Testis (tissue), 3 donors: ENCODE results near the gene PCSK5. TPM values are rescaled to one million over a fixed set of nuclear protein-coding genes. Genes with fewer than 3 reads are reported as not detected.
A peak's percentile ranks its signal among the peaks of the same experiment; 100 is the strongest.

Source experiments
- DNase-seq: peaks from one replicate; pipeline ENCODE4 v3.0.0-alpha.2; 2019
- H3K27ac ChIP-seq, 2 donors: fragments of 200-600 bp; sonication (generic); one replicate each; pipeline ENCODE4 v1.5.1; 2019
- H3K27me3 ChIP-seq: fragments of 200-600 bp; sonication (generic); one replicate; pipeline ENCODE4 v1.5.1; 2019
- H3K36me3 ChIP-seq: fragments of 200-600 bp; sonication (generic); one replicate; pipeline ENCODE4 v1.5.1; 2017; ENCODE audit warnings: low read depth; ENCODE audit errors: missing control alignments
- H3K4me1 ChIP-seq: fragments of 200-600 bp; sonication (generic); one replicate; pipeline ENCODE4 v1.5.1; 2019
- H3K4me3 ChIP-seq, 2 donors: fragments of 200-600 bp; sonication (generic); one replicate each; pipeline ENCODE4 v1.5.1; 2017 to 2019
- H3K9me3 ChIP-seq: fragments of 200-600 bp; sonication (generic); one replicate; pipeline ENCODE4 v1.5.1; 2017
- POLR2A ChIP-seq: fragments of 450-650 bp; IDR thresholded peaks from one replicate; pipeline ENCODE4 v1.6.1; 2017; ENCODE audit warnings: antibody characterized with exemption, mild to moderate bottlenecking, moderate library complexity
- WGBS, 2 donors: methylation state at CpG; one replicate each; pipeline ENCODE4 v1.1.5; 2018; 5-methylcytosine and 5-hydroxymethylcytosine counted together
- intact Hi-C: fragments of 100-400 bp; cut with DNase I; formaldehyde crosslinking; loops from one replicate; pipeline ENCODE4 v1.15.1; 2023; ENCODE audit warnings: low total_unique reads
- polyA plus RNA-seq: library from polyadenylated mRNA; stranded (reverse); fragments of 350-450 nt; fragmentation: Illumina TruSeq; extraction: RNeasy Lipid Tissue Mini Kit (QIAGEN cat#74804); gene quantifications from one replicate; pipeline ENCODE4 v1.2.3, GENCODE V29; 2014; ENCODE audit warnings: low read depth, low replicate concordance; ENCODE audit not compliant: insufficient read depth
- total RNA-seq, 2 donors: library from RNA; depleted of rRNA; stranded (reverse); fragments of >200 nt; gene quantifications; one replicate each; pipeline ENCODE4 v1.2.3, GENCODE V29; 2016
- TF ChIP-seq, protein P1 (sequence below), 3 experiments: fragments of 450-650 bp in 2 of 3; fragments of 200-600 bp in 1 of 3; sonication (generic) in 1 of 3; IDR thresholded peaks; one replicate each; pipeline ENCODE4 v1.5.1; 2016 to 2019; ENCODE audit warnings: antibody characterized with exemption in 3 of 3, mild to moderate bottlenecking in 2 of 3, moderate library complexity in 1 of 3

Gene PCSK5
- total and polyA plus RNA-seq, 3 donors from 2014 or later, result 9.4 to 50.6 (median 27.5) TPM

DNA sequence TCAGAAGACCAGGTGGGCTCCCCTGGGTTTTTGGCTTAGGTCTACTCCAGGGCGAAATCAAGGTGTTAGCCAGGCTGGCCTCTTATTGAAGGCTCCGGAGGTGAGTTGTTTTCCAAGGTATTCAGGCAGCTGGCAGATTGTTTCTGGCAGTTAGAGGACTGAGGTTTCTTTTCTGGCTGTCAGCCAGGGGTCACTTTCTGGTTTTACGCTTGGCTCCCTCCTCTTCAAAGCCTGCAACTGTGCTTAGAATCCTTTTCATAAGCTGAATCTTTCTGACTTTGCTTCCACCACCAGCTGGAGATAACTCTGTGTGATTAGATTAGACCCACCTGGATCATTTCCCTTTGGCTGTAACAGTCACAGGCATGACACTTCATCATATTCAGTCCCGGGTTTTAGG is 479.1 kb downstream of the PCSK5 start:
- no peak for TF ChIP-seq POLR2A
- TF ChIP-seq, protein P1, sequence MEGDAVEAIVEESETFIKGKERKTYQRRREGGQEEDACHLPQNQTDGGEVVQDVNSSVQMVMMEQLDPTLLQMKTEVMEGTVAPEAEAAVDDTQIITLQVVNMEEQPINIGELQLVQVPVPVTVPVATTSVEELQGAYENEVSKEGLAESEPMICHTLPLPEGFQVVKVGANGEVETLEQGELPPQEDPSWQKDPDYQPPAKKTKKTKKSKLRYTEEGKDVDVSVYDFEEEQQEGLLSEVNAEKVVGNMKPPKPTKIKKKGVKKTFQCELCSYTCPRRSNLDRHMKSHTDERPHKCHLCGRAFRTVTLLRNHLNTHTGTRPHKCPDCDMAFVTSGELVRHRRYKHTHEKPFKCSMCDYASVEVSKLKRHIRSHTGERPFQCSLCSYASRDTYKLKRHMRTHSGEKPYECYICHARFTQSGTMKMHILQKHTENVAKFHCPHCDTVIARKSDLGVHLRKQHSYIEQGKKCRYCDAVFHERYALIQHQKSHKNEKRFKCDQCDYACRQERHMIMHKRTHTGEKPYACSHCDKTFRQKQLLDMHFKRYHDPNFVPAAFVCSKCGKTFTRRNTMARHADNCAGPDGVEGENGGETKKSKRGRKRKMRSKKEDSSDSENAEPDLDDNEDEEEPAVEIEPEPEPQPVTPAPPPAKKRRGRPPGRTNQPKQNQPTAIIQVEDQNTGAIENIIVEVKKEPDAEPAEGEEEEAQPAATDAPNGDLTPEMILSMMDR (IDR thresholded peaks at IDR 0.05), result no peak
- Histone ChIP-seq H3K4me3 (no peak overlapping the region), H3K9me3 (no peaks in the 10 kb centered on the region), H3K27me3 (no peaks in the 10 kb centered on the region), H3K4me1 (peaks cover 23% of the 10 kb centered on the region), H3K36me3 (no peaks in the 10 kb centered on the region), H3K27ac (no peak overlapping the region)
- intact Hi-C loops, result no loop called here
- 47 to 59% methylated on average over 4 of the region's 4 CpGs for WGBS, 2 donors
- DNase-seq, result peak; percentile 30

DNA sequence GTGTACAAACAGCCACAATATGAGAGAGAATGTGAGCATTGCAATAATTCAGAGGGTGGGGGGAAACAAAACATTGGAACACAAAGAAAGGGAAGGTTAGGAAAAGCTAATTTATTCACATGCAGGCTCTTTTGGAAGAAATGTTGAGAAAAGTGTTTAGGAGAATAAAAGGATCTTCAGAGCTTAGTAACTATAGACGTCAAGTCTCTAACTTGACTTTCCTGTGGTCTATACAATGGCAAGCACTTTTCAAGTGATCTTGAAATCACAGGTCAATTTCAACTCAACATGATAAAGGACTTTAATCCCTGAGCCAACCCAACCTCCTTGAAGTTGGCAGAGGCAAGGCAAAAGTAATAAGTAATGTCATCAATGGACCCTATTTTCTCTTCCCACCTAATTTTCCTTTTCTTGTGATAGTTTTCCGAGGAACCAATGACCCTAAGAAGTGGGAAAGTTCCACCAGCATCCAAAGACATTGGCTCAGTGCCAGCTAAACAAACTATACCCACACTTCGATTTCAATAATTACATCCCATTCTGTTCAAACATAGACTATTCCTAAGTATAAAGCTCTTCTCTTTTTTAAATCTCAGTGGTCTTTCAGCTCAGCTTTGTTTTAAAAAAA is 480.0 kb downstream of the PCSK5 start:
- no peak for DNase-seq
- H3K27me3 ChIP-seq, result no peaks in the 10 kb centered on the region
- 81 to 88% methylated on average over 3 of the region's 3 CpGs for WGBS, 2 donors
- H3K27ac ChIP-seq, result no peak overlapping the region
- no peaks in the 10 kb centered on the region for H3K36me3 ChIP-seq
- intact Hi-C loops, result no loop called here
- no peak for TF ChIP-seq POLR2A
- TF ChIP-seq, protein P1 (IDR thresholded peaks at IDR 0.05), result no peak
- no peak overlapping the region for H3K4me3 ChIP-seq
- no peaks in the 10 kb centered on the region for H3K9me3 ChIP-seq
- H3K4me1 ChIP-seq, result peaks cover 33% of the 10 kb centered on the region

DNA sequence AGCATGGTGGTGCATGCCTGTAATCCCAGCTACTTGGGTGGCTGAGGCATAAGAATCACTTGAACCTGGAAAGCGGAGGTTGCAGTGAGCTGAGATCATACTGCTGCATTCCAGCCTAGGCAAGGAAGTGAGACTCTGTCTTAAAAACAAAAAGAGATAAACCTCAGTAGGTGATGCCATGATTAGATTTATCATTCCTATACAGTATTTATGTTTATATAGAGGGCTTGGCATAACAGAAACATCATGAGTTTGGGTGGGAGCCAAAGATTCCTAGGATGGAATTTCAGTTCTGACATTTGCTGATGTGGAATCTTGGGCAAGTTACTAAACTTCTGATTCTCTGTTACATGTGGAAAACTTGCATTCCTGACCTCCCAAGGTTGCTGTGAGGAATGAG is 481.4 kb downstream of the PCSK5 start:
- 64 to 79% methylated on average over 1 of the region's 1 CpG for WGBS, 2 donors
- intact Hi-C loops, result no loop called here
- H3K4me1 ChIP-seq, result peaks cover 44% of the 10 kb centered on the region
- no peak for DNase-seq
- H3K36me3 ChIP-seq, result no peaks in the 10 kb centered on the region
- TF ChIP-seq, protein P1 (IDR thresholded peaks at IDR 0.05), result no peak
- H3K9me3 ChIP-seq, result no peaks in the 10 kb centered on the region
- peak overlapping the region; percentile 33 to 73 for H3K27ac ChIP-seq
- no peaks in the 10 kb centered on the region for H3K27me3 ChIP-seq
- no peak overlapping the region for H3K4me3 ChIP-seq

DNA sequence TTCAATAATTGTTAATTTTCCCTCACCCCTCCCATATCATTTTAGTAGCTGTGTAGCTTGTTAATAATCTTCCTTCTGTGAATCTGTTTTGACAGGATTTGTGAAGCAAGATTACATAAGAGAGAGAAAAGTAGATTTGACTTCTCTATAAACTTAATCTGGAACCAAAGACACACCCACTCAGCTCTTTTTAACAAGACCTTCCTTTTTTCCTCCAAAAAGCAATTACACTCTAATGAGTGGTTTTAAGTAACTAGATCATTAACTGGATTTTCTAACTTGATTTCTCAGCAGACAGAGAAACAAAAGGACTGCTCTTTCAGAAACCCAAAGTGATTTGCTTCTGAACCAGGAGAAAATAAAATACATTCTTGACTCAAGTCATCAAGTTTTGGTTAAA is 481.9 kb downstream of the PCSK5 start:
- intact Hi-C loops, result no loop called here
- no peaks in the 10 kb centered on the region for H3K9me3 ChIP-seq
- no peaks in the 10 kb centered on the region for H3K36me3 ChIP-seq
- peaks cover 48% of the 10 kb centered on the region for H3K4me1 ChIP-seq
- no peak overlapping the region for H3K4me3 ChIP-seq
- DNase-seq, result no peak
- no peaks in the 10 kb centered on the region for H3K27me3 ChIP-seq
- H3K27ac ChIP-seq, result peak overlapping the region; percentile 33 to 73
- no peak for TF ChIP-seq POLR2A
- TF ChIP-seq, protein P1 (IDR thresholded peaks at IDR 0.05), result no peak

DNA sequence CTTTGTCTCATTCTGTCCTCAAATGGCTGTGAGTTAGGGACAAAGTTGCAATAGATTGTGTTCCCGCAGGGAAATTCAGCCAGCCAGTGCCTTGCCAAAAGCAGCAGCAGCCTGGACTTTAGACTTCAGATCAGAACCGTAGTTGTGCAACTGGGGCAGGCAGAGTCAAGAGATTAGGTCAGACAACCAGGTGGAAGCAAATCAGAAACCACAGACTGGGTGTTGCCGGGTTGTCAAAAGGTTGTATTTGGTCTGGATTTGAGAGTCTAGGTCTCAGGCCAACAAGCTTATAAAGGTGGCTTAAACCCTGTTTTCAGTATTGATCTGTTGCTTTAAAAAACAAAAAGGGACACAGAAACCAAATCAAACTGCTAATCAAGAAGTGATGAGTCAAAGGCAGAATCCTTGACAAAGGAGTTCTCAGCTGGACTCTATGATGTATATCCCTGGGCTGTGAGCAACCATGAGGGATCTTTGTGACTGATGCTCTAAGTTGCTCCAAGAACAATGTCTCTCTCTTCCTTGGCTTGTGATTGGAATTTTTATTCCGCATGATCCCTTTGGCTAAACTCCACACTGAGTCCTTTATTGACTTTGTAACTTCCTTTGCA is 482.8 kb downstream of the PCSK5 start:
- Histone ChIP-seq H3K27me3 (no peaks in the 10 kb centered on the region), H3K27ac (peak overlapping the region; percentile 36 to 73), H3K9me3 (no peaks in the 10 kb centered on the region), H3K4me3 (no peak overlapping the region), H3K4me1 (peaks cover 51% of the 10 kb centered on the region), H3K36me3 (no peaks in the 10 kb centered on the region)
- DNase-seq, result peak; percentile 66
- intact Hi-C loops, result no loop called here
- 33 to 38% methylated on average over 4 of the region's 4 CpGs for WGBS, 2 donors
- no peak for TF ChIP-seq POLR2A
- TF ChIP-seq, protein P1 (IDR thresholded peaks at IDR 0.05), result no peak
